IMR-90 (cell line): Measurements from ENCODE around the gene AMD1. TPM values are rescaled to one million over a fixed set of nuclear protein-coding genes. Genes with fewer than 3 reads are reported as not detected.

Experiments used
- ATAC-seq: fragments of 200-7000 bp; cut with Tn5 transposase; 2 replicates; pipeline ENCODE4 v1.9.1; 2020; ENCODE audit warnings: low read depth, mild to moderate bottlenecking, moderate library complexity
- BruUV-seq: library from RNA; stranded (reverse); fragments of 400-500 nt; replicated peaks from 2 replicates; lab custom pipeline; 2021; lab: Mats Ljungman, UMichigan
- CTCF ChIA-PET: fragments of 300-600 bp; formaldehyde crosslinking; extraction: SDS; loops from one replicate; lab custom pipeline; 2021; ENCODE audit warnings: antibody characterized with exemption; lab: Yijun Ruan, JAX
- POLR2A ChIA-PET: fragments of 300-600 bp; sonication (Branson Sonifier 250); formaldehyde crosslinking; loops from one replicate; lab custom pipeline; 2022; ENCODE audit warnings: antibody characterized with exemption; ENCODE audit not compliant: unreplicated experiment; lab: Charles Lee
- DNase-seq: peaks from one replicate; pipeline ENCODE4 v3.0.0; 2013
- H2AFZ ChIP-seq: replicated peaks from 2 replicates; pipeline ENCODE3; 2013; ENCODE audit warnings: low read length, mild to moderate bottlenecking; ENCODE audit not compliant: poor library complexity
- H2AK5ac ChIP-seq: 2 replicates; pipeline ENCODE4 v1.6.1; 2013; ENCODE audit warnings: low read depth, low read length, inconsistent platforms
- H2AK9ac ChIP-seq: replicated peaks from 2 replicates; pipeline ENCODE3; 2013; ENCODE audit warnings: mild to moderate bottlenecking, low read depth, low read length, moderate library complexity; ENCODE audit not compliant: poor library complexity
- H2BK120ac ChIP-seq: 2 replicates; pipeline ENCODE4 v1.6.1; 2013; ENCODE audit warnings: low read depth, low read length, inconsistent platforms
- H2BK15ac ChIP-seq: 3 replicates; pipeline ENCODE4 v1.6.1; 2013; ENCODE audit warnings: low read depth, low read length, inconsistent platforms
- H2BK20ac ChIP-seq: 2 replicates; pipeline ENCODE4 v1.6.1; 2013; ENCODE audit warnings: low read depth, mild to moderate bottlenecking, inconsistent platforms, low read length, moderate library complexity
- H2BK5ac ChIP-seq: 2 replicates; pipeline ENCODE4 v1.6.1; 2013; ENCODE audit warnings: mild to moderate bottlenecking, low read depth, low read length, inconsistent platforms; ENCODE audit not compliant: poor library complexity, severe bottlenecking
- H3K14ac ChIP-seq: replicated peaks from 2 replicates; pipeline ENCODE4 v1.6.1; 2013; ENCODE audit warnings: low read depth, low read length, inconsistent platforms
- H3K18ac ChIP-seq: 2 replicates; pipeline ENCODE4 v1.6.1; 2013; ENCODE audit warnings: low read depth, low read length, control low read depth
- H3K23ac ChIP-seq: 2 replicates; pipeline ENCODE4 v1.6.1; 2013; ENCODE audit warnings: low read depth, low read length, inconsistent platforms
- H3K27ac ChIP-seq: 2 replicates; pipeline ENCODE4 v1.5.1; 2013; ENCODE audit warnings: mild to moderate bottlenecking, control low read depth, low read length; ENCODE audit not compliant: insufficient read depth
- H3K27me3 ChIP-seq: 2 replicates; pipeline ENCODE4 v1.6.1; 2013; ENCODE audit warnings: low read length; ENCODE audit not compliant: control insufficient read depth, insufficient read depth
- H3K36me3 ChIP-seq: 2 replicates; pipeline ENCODE4 v1.6.1; 2013; ENCODE audit warnings: low read length, mixed read lengths; ENCODE audit not compliant: control insufficient read depth, insufficient read depth
- H3K4ac ChIP-seq: 2 replicates; pipeline ENCODE4 v1.6.1; 2013; ENCODE audit warnings: low read depth, low read length, inconsistent platforms
- H3K4me1 ChIP-seq: 2 replicates; pipeline ENCODE4 v1.6.1; 2013; ENCODE audit warnings: low read length, mixed read lengths; ENCODE audit not compliant: control insufficient read depth, insufficient read depth
- H3K4me2 ChIP-seq: 2 replicates; pipeline ENCODE4 v1.6.1; 2013; ENCODE audit warnings: low read depth, mild to moderate bottlenecking, control low read depth, low read length, moderate library complexity
- H3K4me3 ChIP-seq: 2 replicates; pipeline ENCODE4 v1.5.1; 2013; ENCODE audit warnings: low read depth, mild to moderate bottlenecking, control low read depth, low read length, moderate library complexity; ENCODE audit not compliant: insufficient read depth
- H3K56ac ChIP-seq: 2 replicates; pipeline ENCODE4 v1.6.1; 2013; ENCODE audit warnings: low read length, inconsistent platforms; ENCODE audit not compliant: insufficient read depth; ENCODE audit errors: extremely low read depth
- H3K79me1 ChIP-seq, 2 experiments: 2 replicates each; pipeline ENCODE4 v1.6.1; 2013; ENCODE audit warnings: low read length in 2 of 2, inconsistent platforms in 1 of 2, low read depth in 1 of 2
- H3K9ac ChIP-seq: 2 replicates; pipeline ENCODE4 v1.6.1; 2013; ENCODE audit warnings: low read depth, low read length, control low read depth
- H3K9me1 ChIP-seq: 2 replicates; pipeline ENCODE4 v1.6.1; 2013; ENCODE audit warnings: low read length, inconsistent platforms; ENCODE audit not compliant: insufficient read depth
- H3K9me3 ChIP-seq: 2 replicates; pipeline ENCODE4 v1.6.1; 2013; ENCODE audit warnings: low read length; ENCODE audit not compliant: control insufficient read depth, insufficient read depth
- H4K20me1 ChIP-seq: 2 replicates; pipeline ENCODE4 v1.6.1; 2013; ENCODE audit warnings: low read length, inconsistent platforms; ENCODE audit not compliant: insufficient read depth
- H4K5ac ChIP-seq: 2 replicates; pipeline ENCODE4 v1.6.1; 2013; ENCODE audit warnings: mild to moderate bottlenecking, low read depth, low read length, control low read depth
- H4K8ac ChIP-seq, 2 experiments: 2 replicates each; pipeline ENCODE4 v1.6.1; 2013; ENCODE audit warnings: low read depth in 2 of 2, low read length in 2 of 2, control low read depth in 1 of 2, inconsistent platforms in 1 of 2
- H4K91ac ChIP-seq: 2 replicates; pipeline ENCODE4 v1.6.1; 2013; ENCODE audit warnings: low read depth, low read length, inconsistent platforms; ENCODE audit not compliant: insufficient read depth
- BHLHE40 ChIP-seq: fragments of 150-350 bp; IDR thresholded peaks from 2 replicates; pipeline ENCODE4 v1.6.1; 2016; ENCODE audit warnings: mild to moderate bottlenecking, low read depth, low read length
- CHD1 ChIP-seq: IDR thresholded peaks from 2 replicates; pipeline ENCODE4 v1.6.1; 2012; ENCODE audit warnings: low read depth, low read length, improper control_type of control experiment
- CTCF ChIP-seq: conservative IDR thresholded peaks from 2 replicates; pipeline ENCODE4 v1.5.1; 2012; ENCODE audit warnings: mild to moderate bottlenecking, low read depth, low read length, improper control_type of control experiment
- NFE2L2 ChIP-seq: fragments of 150-350 bp; IDR thresholded peaks from 2 replicates; pipeline ENCODE4 v1.6.1; 2016; ENCODE audit warnings: low read depth, mild to moderate bottlenecking, low read length
- POLR2A ChIP-seq: IDR thresholded peaks from 2 replicates; pipeline ENCODE4 v1.6.1; 2012; ENCODE audit warnings: mild to moderate bottlenecking, low read depth, low read length
- RAD21 ChIP-seq: IDR thresholded peaks from 2 replicates; pipeline ENCODE4 v1.6.1; 2012; ENCODE audit warnings: low read length, improper control_type of control experiment
- RFX5 ChIP-seq: IDR thresholded peaks from 2 replicates; pipeline ENCODE4 v1.8.0; 2012; ENCODE audit warnings: low read depth, mild to moderate bottlenecking, low read length, moderate library complexity
- SMC3 ChIP-seq: fragments of 150-350 bp; IDR thresholded peaks from 2 replicates; pipeline ENCODE4 v1.6.1; 2016; ENCODE audit warnings: low read depth, mild to moderate bottlenecking, antibody characterized with exemption, low read length, moderate library complexity
- USF2 ChIP-seq: fragments of 150-350 bp; IDR thresholded peaks from 2 replicates; pipeline ENCODE4 v1.6.1; 2017; ENCODE audit warnings: mild to moderate bottlenecking, antibody characterized with exemption, low read length, low read depth
- WGBS, 2 experiments: methylation state at CpG; one replicate each; pipeline versions ENCODE4 v1.1.5 to v1.1.7; 2013; ENCODE audit warnings: missing lambda C conversion rate in 2 of 2; ENCODE audit not compliant: insufficient read length in 1 of 2; ENCODE audit errors: extremely low coverage in 2 of 2; 5-methylcytosine and 5-hydroxymethylcytosine counted together
- dilution Hi-C: fragments of 300-500 bp; cut with HindIII; formaldehyde crosslinking; loops from one replicate; pipeline ENCODE4 v1.14.3; 2018; ENCODE audit warnings: low sequenced_read_pairs; ENCODE audit not compliant: unreplicated experiment
- in situ Hi-C: fragments of 300-500 bp; cut with MboI; formaldehyde crosslinking; loops from 3 replicates; pipeline ENCODE4 v1.14.3; 2019; ENCODE audit warnings: low sequenced_read_pairs, inconsistent platforms, mixed read lengths
- intact Hi-C: fragments of 100-400 bp; cut with micrococcal nuclease; formaldehyde crosslinking; loops from 2 replicates; pipeline ENCODE4 v1.10.0; 2022
- polyA plus RNA-seq, 3 experiments: library from polyadenylated mRNA; depleted of rRNA; stranded (reverse); fragments of >200 nt; gene quantifications; 2 replicates each; pipeline ENCODE4 v1.2.3, GENCODE V29; 2012; ENCODE audit warnings: low replicate concordance in 1 of 3
- total RNA-seq: library from RNA; depleted of rRNA; stranded (reverse); fragments of >200 nt; gene quantifications from 2 replicates; pipeline ENCODE4 v1.2.3, GENCODE V29; 2012

AMD1 gene
- total and polyA plus RNA-seq, 2 of the 4 experiments (the other 2 are of a cell fraction) = 32.2 to 65.8 TPM

- no peak for TF ChIP-seq USF2
- TF ChIP-seq SMC3 = no peak
Observed at GRCh38 chr6:110880651-110881050, 6.1 kb downstream of the AMD1 start (continued).

DNA sequence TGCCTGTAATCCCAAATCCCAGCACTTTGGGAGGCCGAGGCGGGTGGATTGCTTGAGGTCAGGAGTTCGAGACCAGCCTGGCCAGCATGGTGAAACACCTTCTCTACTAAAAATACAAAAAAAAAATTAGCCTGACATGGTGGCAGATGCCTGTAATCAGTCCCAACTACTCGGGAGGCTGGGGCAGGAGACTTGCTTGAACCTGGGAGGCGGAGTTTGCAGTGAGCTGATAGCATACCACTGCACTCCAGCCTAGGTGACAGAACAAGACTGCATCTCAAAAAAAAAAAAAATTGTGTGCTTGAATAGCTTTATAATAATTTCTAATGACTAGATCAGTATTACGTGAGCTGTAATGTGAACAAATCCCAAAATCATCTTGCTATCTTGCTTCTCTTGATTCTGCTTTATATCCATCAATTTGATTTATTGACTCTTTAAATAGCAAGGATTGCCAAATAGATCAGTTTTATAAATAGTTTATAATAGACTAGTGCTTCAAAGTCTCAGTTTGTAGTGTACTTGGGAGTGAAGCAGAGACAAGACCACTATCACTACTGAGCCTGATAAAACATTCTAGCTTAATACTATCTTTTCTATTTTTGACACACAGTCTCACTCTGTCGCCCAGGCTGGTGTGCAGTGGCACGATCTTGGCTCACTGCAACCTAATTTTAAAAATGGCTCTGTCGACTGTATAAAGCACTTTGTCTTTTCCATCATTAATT is 7.1 kb downstream of the AMD1 start:
- ChIA-PET POLR2A (interaction anchor here (0.6 kb wide), 1 partner anchor 198 kb away, joined by 6 read pairs; no protein-coding TSS in a partner anchor), CTCF (no interaction called here)
- H3K79me1 ChIP-seq = peaks cover 0 to 33% of the 10 kb centered on the region in 2 experiments; a peak in 2 of 4 replicates
- TF ChIP-seq CHD1 (no peak), CTCF (no peak), RAD21 (no peak), BHLHE40 (no peak), POLR2A (no peak), RFX5 (no peak), NFE2L2 (no peak)
- H2BK5ac ChIP-seq = peak overlapping the region; percentile 53
- H4K20me1 ChIP-seq = peaks cover 98% of the 10 kb centered on the region
- no peak overlapping the region for H2AK5ac ChIP-seq
- H3K23ac ChIP-seq = peak overlapping the region; percentile 53; the same call in 1 of the 2 replicates
- no peak overlapping the region for H2BK120ac ChIP-seq
- no peak overlapping the region for H2BK15ac ChIP-seq
- no CpG with 5 or more reads among the region's 9 CpGs for WGBS, 2 experiments
- H3K14ac ChIP-seq = no peak overlapping the region
- no peak overlapping the region for H4K91ac ChIP-seq
- H2AFZ ChIP-seq = no peak overlapping the region
- H3K4me3 ChIP-seq = no peak overlapping the region
- peaks cover 18% of the 10 kb centered on the region for H3K4me1 ChIP-seq
- no TSS peak for BruUV-seq
- DNase-seq (no peak), ATAC-seq (no peak)
- intact Hi-C loops (loop anchor here (2.0 kb wide), 1 partner anchor 71 kb away; no protein-coding TSS in a partner anchor), dilution Hi-C loops (no loop called here), in situ Hi-C loops (loop anchor here (5.0 kb wide), 2 partner anchors 199 to 349 kb away; no protein-coding TSS in a partner anchor)
- H4K5ac ChIP-seq = no peak overlapping the region; the same call in 1 of the 2 replicates
- H3K9me1 ChIP-seq = peaks cover 9% of the 10 kb centered on the region; the same call in 1 of the 2 replicates
- no peak overlapping the region for H2AK9ac ChIP-seq
- H3K9me3 ChIP-seq = no peaks in the 10 kb centered on the region
- peak overlapping the region; percentile 79; the same call in 1 of the 2 replicates for H3K27ac ChIP-seq
- 0 out of 4 replicates have a peak overlapping the region, but pooled peaks of 1 of the 2 experiments have one; percentile 48 for H4K8ac ChIP-seq
- no peaks in the 10 kb centered on the region for H3K27me3 ChIP-seq
- H2BK20ac ChIP-seq = no peak overlapping the region
- H3K4me2 ChIP-seq = peak overlapping the region; percentile 87
- peak overlapping the region; percentile 89 for H3K18ac ChIP-seq
- no peaks in the 10 kb centered on the region for H3K36me3 ChIP-seq
- H3K9ac ChIP-seq = peak overlapping the region; percentile 53
- peak overlapping the region; percentile 54; the same call in 1 of the 2 replicates for H3K4ac ChIP-seq
- no peak overlapping the region for H3K56ac ChIP-seq
